NOMO-1 treated with dmso at 0.1 percent for 144 hours (cell line): ENCODE data around the gene BRD8.
"Not testable (repeated sequence)": the region's sequence is repeated elsewhere in the genome, so short reads cannot be mapped to it uniquely, and the experiment has no call there.

ENCODE experiments used
- DNase-seq: peaks from one replicate; lab custom pipeline; 2025; ENCODE audit not compliant: unreplicated experiment; lab: John Stamatoyannopoulos, UW

The BRD8 gene

DNA sequence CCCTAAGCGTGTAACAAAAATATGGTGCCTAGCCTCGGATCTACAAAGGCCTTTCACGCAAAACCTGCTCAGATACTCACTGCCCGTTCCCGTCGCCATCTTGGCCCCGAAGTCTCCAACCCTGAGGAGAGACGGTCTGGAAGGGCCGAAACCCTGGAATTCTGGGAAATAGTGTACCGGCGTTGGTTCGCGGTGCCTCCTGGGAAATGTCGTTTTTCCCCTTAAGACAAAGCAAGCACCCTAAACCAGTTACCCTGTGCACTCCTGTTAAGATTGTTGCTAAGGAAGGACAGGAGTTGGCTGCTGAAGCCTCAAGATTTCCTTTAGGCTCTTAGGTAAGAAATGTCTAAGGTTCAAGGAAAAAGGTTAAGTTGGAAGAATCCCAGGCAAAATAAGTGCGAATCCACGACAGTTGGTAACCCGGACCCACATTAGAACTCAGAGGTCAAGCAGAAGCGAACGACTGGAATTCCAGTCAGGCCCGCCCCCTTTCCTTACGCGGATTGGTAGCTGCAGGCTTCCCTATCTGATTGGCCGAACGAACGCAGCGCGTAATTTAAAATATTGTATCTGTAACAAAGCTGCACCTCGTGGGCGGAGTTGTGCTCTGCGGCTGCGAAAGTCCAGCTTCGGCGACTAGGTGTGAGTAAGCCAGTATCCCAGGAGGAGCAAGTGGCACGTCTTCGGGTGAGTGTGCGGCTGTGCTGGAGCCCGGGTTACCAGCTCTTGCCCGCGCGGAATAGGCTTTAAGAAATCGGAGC is at the start of gene BRD8, which contains the start of gene KIF20A:
Gene BRD8, minus strand, starts transcription at position 115 of the 761 bp plus-strand sequence. Its CDS starts 16 bp downstream, at position 99.
Gene KIF20A, plus strand, starts transcription at position 597 of the 761 bp plus-strand sequence. CDS start 569 bp downstream, outside the sequence.
- peak; percentile 96 for DNase-seq

- no peak for DNase-seq
Observed at GRCh38 chr5:138226910-138227309, 48.5 kb upstream of the BRD8 start.

DNA sequence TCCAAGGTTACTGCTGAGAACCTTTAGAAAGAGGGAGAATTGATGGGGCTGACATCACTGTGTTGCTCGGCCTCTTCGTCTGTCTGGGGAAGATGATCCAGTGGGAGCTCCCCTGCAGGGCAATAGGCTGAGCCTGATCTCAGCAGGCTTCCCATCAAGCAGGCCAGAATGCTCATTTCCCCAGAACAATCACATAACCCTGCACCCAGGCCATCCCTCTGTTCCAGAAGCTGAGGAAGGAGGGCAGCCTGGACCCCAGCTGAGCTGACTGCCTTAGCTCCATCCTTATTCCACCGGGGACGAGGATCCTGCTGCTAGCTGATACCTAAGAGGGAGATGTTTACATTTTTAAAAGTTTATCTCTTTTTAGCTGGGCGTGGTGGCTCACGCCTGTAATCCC is 46.3 kb upstream of the BRD8 start:
- no peak for DNase-seq

GRCh38 chr5:138223532-138223931 is 45.1 kb upstream of the BRD8 start:
- DNase-seq, result no peak

GRCh38 chr5:138216799-138217198 is 38.4 kb upstream of the BRD8 start:
- no peak for DNase-seq

GRCh38 chr5:138213161-138214029 is 35.0 kb upstream of the BRD8 start, which contains the start of gene CDC23:
Gene CDC23 (minus strand): TSS chr5:138213323. CDS start chr5:138213312, 11 bp downstream.
- DNase-seq, result peak; percentile 95

GRCh38 chr5:138212828-138213160 is 34.4 kb upstream of the BRD8 start:
- DNase-seq, result no peak

- DNase-seq, result no peak
Observed at GRCh38 chr5:138210985-138211384, 32.6 kb upstream of the BRD8 start.

- DNase-seq, result not testable (repeated sequence)
Observed at GRCh38 chr5:138193859-138194258, 15.4 kb upstream of the BRD8 start.

DNA sequence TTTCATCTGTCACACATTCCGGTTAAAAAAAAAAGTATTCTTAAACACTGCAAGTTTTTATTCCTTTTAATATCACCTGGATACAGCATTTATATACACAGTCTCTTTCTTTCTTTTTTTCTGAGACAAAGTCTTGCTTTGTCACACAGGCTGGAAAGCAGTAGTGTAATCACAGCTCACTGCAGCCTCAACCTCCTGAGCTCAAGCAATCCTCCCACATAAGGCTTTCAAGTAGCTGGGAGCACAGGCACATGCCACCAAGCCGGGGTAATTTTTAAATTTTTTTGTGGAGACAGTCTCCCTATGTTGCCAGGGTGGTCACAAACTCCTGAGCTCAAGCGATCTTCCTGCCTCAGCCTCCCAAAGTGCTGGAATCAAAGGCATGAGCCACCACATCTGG is 14.4 kb upstream of the BRD8 start:
- DNase-seq, result no peak

GRCh38 chr5:138188626-138189025 is 10.2 kb upstream of the BRD8 start:
- no peak for DNase-seq

GRCh38 chr5:138186002-138186447 is 7.6 kb upstream of the BRD8 start:
- DNase-seq, result peak; percentile 88

GRCh38 chr5:138182808-138183207 is 4.4 kb upstream of the BRD8 start:
- DNase-seq, result no peak

DNA sequence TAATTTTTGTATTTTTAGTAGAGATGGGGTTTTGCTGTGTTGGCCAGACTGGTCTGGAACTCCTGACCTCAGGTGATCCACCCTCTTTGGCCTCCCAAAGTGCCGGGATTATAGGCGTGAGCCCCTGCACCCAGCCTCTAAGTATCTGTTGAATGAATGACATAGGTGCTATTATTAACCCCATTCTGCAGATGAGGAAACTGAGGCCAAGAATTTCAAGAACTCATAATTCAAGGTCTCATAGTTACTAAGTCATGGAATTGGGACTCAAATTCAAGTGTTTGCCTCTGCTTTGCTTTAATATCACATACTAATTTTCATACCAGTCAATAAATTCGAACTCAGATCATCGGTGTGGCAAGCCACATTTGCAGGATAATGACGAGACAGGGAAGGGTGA is 2.4 kb upstream of the BRD8 start:
- no peak for DNase-seq

- DNase-seq, result peak; percentile 64
Observed at GRCh38 chr5:138180183-138180782, 1.9 kb upstream of the BRD8 start.

DNA sequence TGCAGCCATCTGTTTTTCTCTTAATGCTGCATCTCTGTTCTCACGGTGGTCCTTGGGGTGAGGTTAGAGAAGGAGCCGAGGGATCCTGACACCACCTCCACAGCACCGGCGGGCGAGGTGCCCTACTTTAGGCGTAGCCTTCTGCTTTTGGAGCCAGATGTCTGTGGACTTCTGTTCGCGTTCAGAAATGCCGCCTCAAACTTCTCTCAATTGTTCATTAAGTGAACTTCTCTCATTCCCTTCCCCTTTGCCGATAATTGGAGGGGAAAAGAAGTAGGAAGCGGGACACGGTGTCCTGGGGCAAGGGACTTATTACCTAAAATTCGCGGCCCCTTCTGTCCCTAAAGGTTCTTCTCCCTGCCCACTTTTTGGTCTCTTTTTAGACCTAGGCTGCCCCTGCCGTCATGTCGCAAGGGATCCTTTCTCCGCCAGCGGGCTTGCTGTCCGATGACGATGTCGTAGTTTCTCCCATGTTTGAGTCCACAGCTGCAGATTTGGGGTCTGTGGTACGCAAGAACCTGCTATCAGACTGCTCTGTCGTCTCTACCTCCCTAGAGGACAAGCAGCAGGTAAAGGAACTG is 937 bp upstream of the BRD8 start:
- no peak for DNase-seq

DNA sequence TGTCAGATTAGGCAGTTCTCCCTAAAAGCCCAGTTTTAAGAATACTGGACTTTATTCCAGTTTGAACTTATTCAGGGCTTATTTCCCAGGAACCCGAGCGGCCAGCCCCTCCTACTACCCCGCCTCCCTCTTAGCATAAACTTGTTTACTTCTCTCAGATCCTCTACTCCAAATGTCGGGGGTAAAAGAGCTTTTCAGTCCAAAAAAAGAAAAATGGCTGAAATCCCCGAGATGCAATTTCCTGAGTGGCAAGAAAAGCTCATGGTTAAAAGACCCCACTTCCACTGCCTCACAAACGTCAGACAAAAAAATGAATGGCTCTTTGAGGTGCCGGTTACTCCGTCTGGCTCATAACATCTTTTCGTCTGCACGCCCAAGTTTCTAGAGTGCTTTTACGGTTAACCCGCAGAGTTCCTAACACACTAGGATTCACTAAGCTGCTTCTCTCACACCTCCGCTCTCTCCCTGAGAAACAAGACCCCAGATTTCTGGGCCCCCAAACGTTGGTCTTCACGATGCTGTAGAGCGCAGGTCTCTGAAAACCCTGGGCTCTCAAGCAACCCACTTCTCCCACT is 402 bp downstream of the BRD8 start:
- DNase-seq, result no peak

- no peak for DNase-seq
Observed at GRCh38 chr5:138170299-138170698, 8.1 kb downstream of the BRD8 start.

- no peak for DNase-seq
Observed at GRCh38 chr5:138169124-138169523, 9.3 kb downstream of the BRD8 start.

DNA sequence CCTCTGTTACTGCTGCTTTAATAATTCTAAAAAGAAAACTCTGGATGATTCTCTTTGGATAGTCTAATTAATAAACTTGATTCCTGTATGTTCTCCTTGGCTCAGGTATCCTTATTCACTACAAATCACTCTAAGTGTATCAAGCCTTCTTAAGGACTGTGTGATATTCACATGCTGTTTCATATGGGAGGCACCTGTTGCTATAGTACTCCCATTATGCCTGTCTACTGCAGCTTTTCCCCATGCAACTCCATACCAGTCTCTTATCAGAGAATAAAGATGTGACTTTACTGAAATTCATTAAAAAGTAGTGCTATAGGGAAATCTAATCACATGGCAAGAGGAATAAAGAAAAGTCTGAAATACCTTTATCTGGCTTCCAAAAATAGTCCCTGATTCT is 14.7 kb downstream of the BRD8 start:
- DNase-seq, result no peak

DNA sequence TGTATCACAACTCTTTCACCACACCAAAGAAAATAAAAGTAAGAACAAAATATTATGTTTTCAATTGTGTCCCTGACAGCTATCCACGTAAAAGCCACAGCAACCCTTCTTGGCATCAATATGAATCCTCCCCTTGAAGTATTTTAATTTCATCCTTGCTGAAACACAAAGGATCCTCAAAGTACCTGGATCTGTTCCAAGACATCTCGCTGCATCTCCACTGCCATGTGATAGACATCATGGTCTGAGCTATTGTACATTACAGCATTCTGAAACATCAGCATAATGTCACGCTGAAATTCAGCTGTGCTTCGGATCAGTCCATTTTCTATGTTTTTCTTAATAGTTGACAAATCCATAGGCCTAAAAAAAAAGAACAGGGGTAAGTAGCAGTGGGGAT is 17.7 kb downstream of the BRD8 start:
- DNase-seq, result no peak
